ENCODE results near the gene WDFY3.

WDFY3 gene

GRCh38 chr4:84877051-84877833, 89.2 kb downstream of the WDFY3 start:
- Histone ChIP-seq H3K36me3 (ENCODE audit: insufficient read depth, low read depth, low read length) (no peaks in the 10 kb centered on the region), H3K9me3 (ENCODE audit: insufficient read depth, low read depth, low read length) (no peaks in the 10 kb centered on the region), H3K4me1 (ENCODE audit: insufficient read depth, low read length) (peaks cover 10% of the 10 kb centered on the region), H3K27ac (ENCODE audit: low read length) (no peak overlapping the region), H3K27me3 (ENCODE audit: insufficient read depth, low read length) (no peaks in the 10 kb centered on the region), H3K9ac (ENCODE audit: low read depth, low read length) (no peak overlapping the region), H3K4me3 (ENCODE audit: low read length) (no peak overlapping the region)

- Histone ChIP-seq H3K4me1 (ENCODE audit: insufficient read depth, low read length) (peaks cover 22% of the 10 kb centered on the region), H3K27me3 (ENCODE audit: insufficient read depth, low read length) (no peaks in the 10 kb centered on the region), H3K9me3 (ENCODE audit: insufficient read depth, low read depth, low read length) (no peaks in the 10 kb centered on the region), H3K9ac (ENCODE audit: low read depth, low read length) (no peak overlapping the region), H3K27ac (ENCODE audit: low read length) (no peak overlapping the region), H3K4me3 (ENCODE audit: low read length) (no peak overlapping the region), H3K36me3 (ENCODE audit: insufficient read depth, low read depth, low read length) (no peaks in the 10 kb centered on the region)
Measured at GRCh38 chr4:84875636-84876371, 90.7 kb downstream of the WDFY3 start.

GRCh38 chr4:84874619-84875018, 91.9 kb downstream of the WDFY3 start:
- H3K9me3 ChIP-seq (ENCODE audit: insufficient read depth, low read depth, low read length) = no peaks in the 10 kb centered on the region
- H3K4me3 ChIP-seq (ENCODE audit: low read length) = no peak overlapping the region
- H3K36me3 ChIP-seq (ENCODE audit: insufficient read depth, low read depth, low read length) = no peaks in the 10 kb centered on the region
- no peak overlapping the region for H3K9ac ChIP-seq (ENCODE audit: low read depth, low read length)
- H3K4me1 ChIP-seq (ENCODE audit: insufficient read depth, low read length) = peaks cover 27% of the 10 kb centered on the region
- no peak overlapping the region for H3K27ac ChIP-seq (ENCODE audit: low read length)
- H3K27me3 ChIP-seq (ENCODE audit: insufficient read depth, low read length) = no peaks in the 10 kb centered on the region

- Histone ChIP-seq H3K4me3 (ENCODE audit: low read length) (peak overlapping the region; percentile 64), H3K9ac (ENCODE audit: low read depth, low read length) (peak overlapping the region; percentile 75; the same call in 1 of the 2 replicates), H3K9me3 (ENCODE audit: insufficient read depth, low read depth, low read length) (no peaks in the 10 kb centered on the region), H3K36me3 (ENCODE audit: insufficient read depth, low read depth, low read length) (no peaks in the 10 kb centered on the region), H3K27ac (ENCODE audit: low read length) (peak overlapping the region; percentile 90), H3K4me1 (ENCODE audit: insufficient read depth, low read length) (peaks cover 49% of the 10 kb centered on the region), H3K27me3 (ENCODE audit: insufficient read depth, low read length) (no peaks in the 10 kb centered on the region)
Measured at GRCh38 chr4:84870398-84871163, 95.9 kb downstream of the WDFY3 start.

- no peaks in the 10 kb centered on the region for H3K9me3 ChIP-seq (ENCODE audit: insufficient read depth, low read depth, low read length)
Measured at GRCh38 chr4:84866295-84866694, 100.2 kb downstream of the WDFY3 start.

GRCh38 chr4:84865600-84865999, 100.9 kb downstream of the WDFY3 start:
- Histone ChIP-seq H3K9ac (ENCODE audit: low read depth, low read length) (no peak overlapping the region), H3K27me3 (ENCODE audit: insufficient read depth, low read length) (no peaks in the 10 kb centered on the region), H3K4me1 (ENCODE audit: insufficient read depth, low read length) (peaks cover 35% of the 10 kb centered on the region), H3K36me3 (ENCODE audit: insufficient read depth, low read depth, low read length) (peaks cover under 1% of the 10 kb centered on the region; the same call in 1 of the 2 replicates), H3K9me3 (ENCODE audit: insufficient read depth, low read depth, low read length) (no peaks in the 10 kb centered on the region), H3K4me3 (ENCODE audit: low read length) (no peak overlapping the region), H3K27ac (ENCODE audit: low read length) (no peak overlapping the region)

More at GRCh38 chr4:84866295-84866694, 100.2 kb downstream of the WDFY3 start:
- H3K36me3 ChIP-seq (ENCODE audit: insufficient read depth, low read depth, low read length) = no peaks in the 10 kb centered on the region
- H3K9ac ChIP-seq (ENCODE audit: low read depth, low read length) = no peak overlapping the region
- peaks cover 42% of the 10 kb centered on the region for H3K4me1 ChIP-seq (ENCODE audit: insufficient read depth, low read length)
- no peaks in the 10 kb centered on the region for H3K27me3 ChIP-seq (ENCODE audit: insufficient read depth, low read length)
- no peak overlapping the region for H3K4me3 ChIP-seq (ENCODE audit: low read length)
- no peak overlapping the region for H3K27ac ChIP-seq (ENCODE audit: low read length)

GRCh38 chr4:84862064-84862463, 104.4 kb downstream of the WDFY3 start:
- Histone ChIP-seq H3K27me3 (ENCODE audit: insufficient read depth, low read length) (no peaks in the 10 kb centered on the region), H3K4me3 (ENCODE audit: low read length) (no peak overlapping the region), H3K9me3 (ENCODE audit: insufficient read depth, low read depth, low read length) (no peaks in the 10 kb centered on the region), H3K4me1 (ENCODE audit: insufficient read depth, low read length) (peaks cover 9% of the 10 kb centered on the region; the same call in 1 of the 2 replicates), H3K27ac (ENCODE audit: low read length) (no peak overlapping the region), H3K9ac (ENCODE audit: low read depth, low read length) (no peak overlapping the region), H3K36me3 (ENCODE audit: insufficient read depth, low read depth, low read length) (peaks cover 15% of the 10 kb centered on the region; the same call in 1 of the 2 replicates)

- Histone ChIP-seq H3K27me3 (ENCODE audit: insufficient read depth, low read length) (no peaks in the 10 kb centered on the region), H3K36me3 (ENCODE audit: insufficient read depth, low read depth, low read length) (peaks cover 24% of the 10 kb centered on the region), H3K4me1 (ENCODE audit: insufficient read depth, low read length) (peaks cover 13% of the 10 kb centered on the region; the same call in 1 of the 2 replicates), H3K4me3 (ENCODE audit: low read length) (no peak overlapping the region), H3K9me3 (ENCODE audit: insufficient read depth, low read depth, low read length) (no peaks in the 10 kb centered on the region), H3K27ac (ENCODE audit: low read length) (no peak overlapping the region), H3K9ac (ENCODE audit: low read depth, low read length) (no peak overlapping the region)
Measured at GRCh38 chr4:84857296-84857695, 109.2 kb downstream of the WDFY3 start.

- Histone ChIP-seq H3K27me3 (ENCODE audit: insufficient read depth, low read length) (no peaks in the 10 kb centered on the region), H3K9ac (ENCODE audit: low read depth, low read length) (no peak overlapping the region), H3K36me3 (ENCODE audit: insufficient read depth, low read depth, low read length) (peaks cover 24% of the 10 kb centered on the region), H3K4me1 (ENCODE audit: insufficient read depth, low read length) (peaks cover 13% of the 10 kb centered on the region; the same call in 1 of the 2 replicates), H3K4me3 (ENCODE audit: low read length) (no peak overlapping the region), H3K27ac (ENCODE audit: low read length) (no peak overlapping the region), H3K9me3 (ENCODE audit: insufficient read depth, low read depth, low read length) (no peaks in the 10 kb centered on the region)
Measured at GRCh38 chr4:84856468-84857049, 109.9 kb downstream of the WDFY3 start.

GRCh38 chr4:84855774-84856173, 110.7 kb downstream of the WDFY3 start:
- no peaks in the 10 kb centered on the region for H3K9me3 ChIP-seq (ENCODE audit: insufficient read depth, low read depth, low read length)
- no peak overlapping the region for H3K4me3 ChIP-seq (ENCODE audit: low read length)
- no peaks in the 10 kb centered on the region for H3K27me3 ChIP-seq (ENCODE audit: insufficient read depth, low read length)
- peaks cover 24% of the 10 kb centered on the region for H3K36me3 ChIP-seq (ENCODE audit: insufficient read depth, low read depth, low read length)
- H3K4me1 ChIP-seq (ENCODE audit: insufficient read depth, low read length) = peaks cover 13% of the 10 kb centered on the region; the same call in 1 of the 2 replicates
- H3K27ac ChIP-seq (ENCODE audit: low read length) = no peak overlapping the region
- H3K9ac ChIP-seq (ENCODE audit: low read depth, low read length) = no peak overlapping the region

- no peaks in the 10 kb centered on the region for H3K9me3 ChIP-seq (ENCODE audit: insufficient read depth, low read depth, low read length)
- peaks cover 31% of the 10 kb centered on the region for H3K36me3 ChIP-seq (ENCODE audit: insufficient read depth, low read depth, low read length)
- H3K27me3 ChIP-seq (ENCODE audit: insufficient read depth, low read length) = no peaks in the 10 kb centered on the region
- H3K27ac ChIP-seq (ENCODE audit: low read length) = no peak overlapping the region
- H3K4me1 ChIP-seq (ENCODE audit: insufficient read depth, low read length) = peaks cover 11% of the 10 kb centered on the region; the same call in 1 of the 2 replicates
- H3K4me3 ChIP-seq (ENCODE audit: low read length) = no peak overlapping the region
- H3K9ac ChIP-seq (ENCODE audit: low read depth, low read length) = no peak overlapping the region
Measured at GRCh38 chr4:84852081-84852480, 114.4 kb downstream of the WDFY3 start.

Measured in iPS-20b (cell line).